Heart left ventricle (tissue), 16 donors: Measurements from ENCODE around the gene FGD4. TPM values are rescaled to one million over a fixed set of nuclear protein-coding genes. Genes with fewer than 3 reads are reported as not detected.

Source experiments
- ATAC-seq, 4 donors: fragments of 200-7000 bp; cut with Tn5 transposase; one replicate each; pipeline ENCODE4 v1.9.1; 2020 to 2022; ENCODE audit warnings: moderate library complexity in 4 of 4, mild to moderate bottlenecking in 3 of 4, moderate number of reproducible peaks in 1 of 4
- DNase-seq, 5 donors: peaks; one replicate each; pipeline ENCODE4 v3.0.0-alpha.2; 2020
- H3K27ac ChIP-seq, 12 donors: fragments of 200-600 bp; sonication (generic) in 4 of 12; one replicate each; pipeline versions ENCODE4 v1.5.0 to v1.8.0; 2016 to 2022; ENCODE audit warnings: mild to moderate bottlenecking in 2 of 12
- H3K27me3 ChIP-seq, 9 donors: fragments of 200-600 bp; sonication (generic) in 2 of 9; one replicate each; pipeline versions ENCODE4 v1.5.1 to v1.8.0; 2016 to 2022; ENCODE audit warnings: mild to moderate bottlenecking in 3 of 9
- H3K36me3 ChIP-seq, 9 donors: fragments of 200-600 bp; sonication (generic) in 2 of 9; one replicate each; pipeline versions ENCODE4 v1.5.0 to v1.8.0; 2018 to 2022; ENCODE audit warnings: mild to moderate bottlenecking in 2 of 9
- H3K4me1 ChIP-seq, 12 donors: fragments of 200-600 bp; sonication (generic) in 4 of 12; one replicate each; pipeline versions ENCODE4 v1.5.0 to v1.8.0; 2016 to 2022; ENCODE audit warnings: mild to moderate bottlenecking in 3 of 12
- H3K4me3 ChIP-seq, 12 donors: fragments of 200-600 bp; sonication (generic) in 4 of 12; one replicate each; pipeline versions ENCODE4 v1.5.0 to v1.8.0; 2017 to 2022; ENCODE audit warnings: mild to moderate bottlenecking in 9 of 12, moderate library complexity in 4 of 12
- H3K9me3 ChIP-seq, 12 donors: fragments of 200-600 bp; sonication (generic) in 4 of 12; one replicate each; pipeline versions ENCODE4 v1.5.0 to v1.8.0; 2016 to 2022; ENCODE audit warnings: mild to moderate bottlenecking in 1 of 12
- CTCF ChIP-seq, 12 donors: fragments of 200-600 bp; sonication (generic) in 4 of 12; IDR thresholded peaks; one replicate each; pipeline versions ENCODE4 v1.5.0 to v1.8.0; 2018 to 2022; ENCODE audit warnings: antibody characterized with exemption in 12 of 12, mild to moderate bottlenecking in 5 of 12
- POLR2A ChIP-seq, 2 donors: fragments of 450-650 bp; IDR thresholded peaks; one replicate each; pipeline ENCODE4 v1.6.1; 2017; ENCODE audit warnings: antibody characterized with exemption in 2 of 2, mild to moderate bottlenecking in 2 of 2, moderate library complexity in 2 of 2
- WGBS, 4 donors: extraction: QIAGEN DNeasy Blood & Tissue Kit in 2 of 4; methylation state at CpG; one replicate each; pipeline versions ENCODE4 v1.1.5 to v1.1.7; 2013 to 2018; 5-methylcytosine and 5-hydroxymethylcytosine counted together
- intact Hi-C, 10 donors: fragments of 100-400 bp; cut with DNase I; formaldehyde crosslinking; loops; one replicate each; pipeline versions ENCODE4 v1.11.1 to v1.14.2; 2022
- polyA plus RNA-seq, 2 donors: library from polyadenylated mRNA; stranded (reverse); fragments of 200-250 nt; gene quantifications; one replicate each; pipeline ENCODE4 v1.2.3, GENCODE V29; 2013
- total RNA-seq, 9 donors: library from RNA; depleted of rRNA in 2 of 9; stranded (reverse); fragments of >200 nt in 2 of 9; fragmentation: NEBNext Ultra II Directional in 3 of 9; extraction: Animal tissue kit (Norgen Biotek cat#: 25700) in 3 of 9; gene quantifications; one replicate each; pipeline versions ENCODE4 v1.1.0 to v1.2.4, GENCODE V29; 2016 to 2023
- donor health status: ischemic (EF 13 %, LVEDD 7.1; RV severe dilation, severe dysfunction).
- donor health status: healthy with polysubstance abuse.
- donor health status: DM: no; HTN: yes; CAD: no.
- donor health status: DM: no; HTN: no; CAD: no.
- donor health status: ischemic (EF 25% LVEDD 6.9; RV normal size, moderate dysfunction).
- donor health status: ischemic (EF 25% LVEDD 5.7; RV mildly dilated, moderate dysfunction).
- donor health status: healthy.
- donor health status: DM: yes; HTN: yes; CAD: no.
- donor health status: ischemic (EF 35%, LVEDD 5.7; RV mildly dilated, moderate dysfunction).
- donor health status: nonischemic (EF 11% LVEDD 7.7; RV severe dilation, severe dysfunction).
- donor health status: DM: yes; HTN: yes; CAD: no.
- donor health status: PGD.
- donor health status: ischemic (EF 29% LVEDD 5.4; RV normal size, mild dysfunction).
- donor health status: nonischemic (EF 23%, LVEDD 6.1; RV moderate dilation, normal function).

Gene FGD4
- total and polyA plus RNA-seq, 11 donors, result 4.5 to 36.8 (median 28.2) TPM

- Histone ChIP-seq H3K27me3 (no peaks in the 10 kb centered on the region), H3K27ac (no peak overlapping the region), H3K4me1 (peaks cover 0 to 40% (median 14%) of the 10 kb centered on the region in 12 donors), H3K36me3 (no peaks in the 10 kb centered on the region), H3K4me3 (no peak overlapping the region), H3K9me3 (no peaks in the 10 kb centered on the region)
- 10 to 21% (median 12%) methylated on average over 2 of the region's 2 CpGs for WGBS, 4 donors
- no peak for DNase-seq
- intact Hi-C loops, result loop anchor here in 2 of 10 donors (5.0 to 10.0 kb wide), 2 partner anchors 48 to 80 kb away; partner anchors contain the start of gene FGD4 (in 1 of the 2)
- no peak for TF ChIP-seq POLR2A (IDR thresholded peaks at IDR 0.05)
- no peak for TF ChIP-seq CTCF (IDR thresholded peaks at IDR 0.05)
- ATAC-seq, result no peak
Observed at GRCh38 chr12:32444895-32445294, 45.5 kb downstream of the FGD4 start.

GRCh38 chr12:32445356-32445755 lies 46.0 kb downstream of the FGD4 start:
- Histone ChIP-seq H3K27me3 (no peaks in the 10 kb centered on the region), H3K36me3 (no peaks in the 10 kb centered on the region), H3K4me3 (no peak overlapping the region), H3K9me3 (no peaks in the 10 kb centered on the region), H3K4me1 (peaks cover 0 to 37% (median 11%) of the 10 kb centered on the region in 12 donors), H3K27ac (no peak overlapping the region)
- ATAC-seq (no peak), DNase-seq (no peak)
- TF ChIP-seq POLR2A (IDR thresholded peaks at IDR 0.05) (no peak), CTCF (IDR thresholded peaks at IDR 0.05) (no peak)
- intact Hi-C loops, result loop anchor here in 2 of 10 donors (5.0 to 10.0 kb wide), 2 partner anchors 48 to 81 kb away; partner anchors contain the start of gene FGD4 (in 1 of the 2)
- 85 to 88% (median 86%) methylated on average over 1 of the region's 1 CpG for WGBS, 4 donors

GRCh38 chr12:32446316-32447119 lies 47.2 kb downstream of the FGD4 start:
- peak overlapping the region in 1 of 12 donors; percentile 2 for H3K27ac ChIP-seq
- ATAC-seq, result peak; percentile 63 to 83 (median 72)
- DNase-seq, result no peak
- H3K9me3 ChIP-seq, result no peaks in the 10 kb centered on the region
- H3K4me3 ChIP-seq, result no peak overlapping the region
- no peaks in the 10 kb centered on the region for H3K36me3 ChIP-seq
- no peaks in the 10 kb centered on the region for H3K27me3 ChIP-seq
- no peak for TF ChIP-seq POLR2A (IDR thresholded peaks at IDR 0.05)
- TF ChIP-seq CTCF (IDR thresholded peaks at IDR 0.05), result no peak
- H3K4me1 ChIP-seq, result peaks cover 0 to 41% (median 18%) of the 10 kb centered on the region in 12 donors
- WGBS, 4 donors, result 43 to 59% (median 54%) methylated on average over 14 of the region's 14 CpGs
- intact Hi-C loops, result loop anchor here in 2 of 10 donors (5.0 to 10.0 kb wide), 2 partner anchors 49 to 82 kb away; partner anchors contain the start of gene FGD4 (in 1 of the 2)

GRCh38 chr12:32448586-32448985 lies 49.2 kb downstream of the FGD4 start:
- DNase-seq, result no peak
- Histone ChIP-seq H3K27me3 (no peaks in the 10 kb centered on the region), H3K9me3 (no peaks in the 10 kb centered on the region), H3K4me3 (no peak overlapping the region), H3K4me1 (peaks cover 0 to 52% (median 22%) of the 10 kb centered on the region in 12 donors), H3K36me3 (no peaks in the 10 kb centered on the region), H3K27ac (no peak overlapping the region)
- ATAC-seq, result no peak
- TF ChIP-seq POLR2A (IDR thresholded peaks at IDR 0.05) (no peak), CTCF (IDR thresholded peaks at IDR 0.05) (no peak)
- intact Hi-C loops, result loop anchor here in 2 of 10 donors (5.0 to 10.0 kb wide), 2 partner anchors 51 to 84 kb away; partner anchors contain the start of gene FGD4 (in 1 of the 2)
- WGBS, 4 donors, result 75 to 83% (median 79%) methylated on average over 6 of the region's 6 CpGs
